WERI-Rb-1 (cell line): Measurements from ENCODE around the gene LRP1B.
"Not testable (repeated sequence)": the region's sequence is repeated elsewhere in the genome, so short reads cannot be mapped to it uniquely, and the experiment has no call there.

Source experiments
- DNase-seq: peaks from one replicate; pipeline ENCODE4 v3.0.0-alpha.2; 2020
- H3K27ac ChIP-seq: fragments of 250-450 bp; sonication (Bioruptor Pico); 2 replicates; pipeline ENCODE4 v1.5.1; 2020; ENCODE audit warnings: mild to moderate bottlenecking, moderate library complexity
- H3K27me3 ChIP-seq: fragments of 250-450 bp; sonication (Bioruptor Pico); 2 replicates; pipeline ENCODE4 v1.5.1; 2021; ENCODE audit warnings: mild to moderate bottlenecking, low read depth, moderate library complexity; ENCODE audit not compliant: insufficient read depth, severe bottlenecking
- H3K36me3 ChIP-seq: fragments of 250-450 bp; sonication (Bioruptor Pico); 2 replicates; pipeline ENCODE4 v1.5.1; 2020; ENCODE audit warnings: mild to moderate bottlenecking, moderate library complexity
- H3K4me3 ChIP-seq: 2 replicates; pipeline ENCODE4 v1.5.1; 2011; ENCODE audit warnings: low read depth, mild to moderate bottlenecking, control low read depth, low read length
- H3K9me3 ChIP-seq: fragments of 250-450 bp; sonication (Bioruptor Pico); 2 replicates; pipeline ENCODE4 v1.5.1; 2021; ENCODE audit warnings: mild to moderate bottlenecking, moderate library complexity; ENCODE audit not compliant: severe bottlenecking
- CTCF ChIP-seq: IDR thresholded peaks from 2 replicates; pipeline ENCODE4 v1.5.1; 2011; ENCODE audit warnings: low read depth, mild to moderate bottlenecking, control low read depth, inconsistent platforms, low read length

The LRP1B gene

GRCh38 chr2:140654565-140654964, 1476.3 kb downstream of the LRP1B start:
- Histone ChIP-seq H3K27me3 (no peaks in the 10 kb centered on the region), H3K36me3 (no peaks in the 10 kb centered on the region), H3K4me3 (no peak overlapping the region), H3K9me3 (no peaks in the 10 kb centered on the region), H3K27ac (no peak overlapping the region)
- DNase-seq: no peak
- TF ChIP-seq CTCF: no peak

- Histone ChIP-seq H3K4me3 (no peak overlapping the region), H3K9me3 (no peaks in the 10 kb centered on the region), H3K27me3 (no peaks in the 10 kb centered on the region), H3K36me3 (no peaks in the 10 kb centered on the region), H3K27ac (no peak overlapping the region)
- TF ChIP-seq CTCF: no peak
- DNase-seq: no peak
Observed at GRCh38 chr2:140650825-140651224, 1480.0 kb downstream of the LRP1B start.

- not testable (repeated sequence) for H3K36me3 ChIP-seq, H3K4me3 ChIP-seq, H3K9me3 ChIP-seq, H3K27ac ChIP-seq, DNase-seq, H3K27me3 ChIP-seq
Observed at GRCh38 chr2:140650134-140650533, 1480.7 kb downstream of the LRP1B start.

- no peaks in the 10 kb centered on the region for H3K27me3 ChIP-seq
- no peaks in the 10 kb centered on the region for H3K9me3 ChIP-seq
- DNase-seq: no peak
- H3K4me3 ChIP-seq: no peak overlapping the region
- no peaks in the 10 kb centered on the region for H3K36me3 ChIP-seq
- TF ChIP-seq CTCF: no peak
- no peak overlapping the region for H3K27ac ChIP-seq
Observed at GRCh38 chr2:140648393-140648792, 1482.4 kb downstream of the LRP1B start.

- Histone ChIP-seq H3K36me3 (no peaks in the 10 kb centered on the region), H3K4me3 (no peak overlapping the region), H3K27me3 (no peaks in the 10 kb centered on the region), H3K9me3 (no peaks in the 10 kb centered on the region), H3K27ac (no peak overlapping the region)
- no peak for TF ChIP-seq CTCF
- DNase-seq: no peak
Observed at GRCh38 chr2:140643761-140644187, 1487.0 kb downstream of the LRP1B start.

GRCh38 chr2:140641163-140641562, 1489.7 kb downstream of the LRP1B start:
- no peaks in the 10 kb centered on the region for H3K9me3 ChIP-seq
- H3K4me3 ChIP-seq: no peak overlapping the region
- TF ChIP-seq CTCF: no peak
- no peaks in the 10 kb centered on the region for H3K27me3 ChIP-seq
- no peaks in the 10 kb centered on the region for H3K36me3 ChIP-seq
- H3K27ac ChIP-seq: no peak overlapping the region
- no peak for DNase-seq
